GM10266 (cell line): ENCODE measurements around the gene CPM.

ENCODE experiments used
- DNase-seq: peaks from one replicate; pipeline ENCODE4 v3.0.0; 2012; ENCODE audit errors: extremely low spot score
- TF ChIP-seq, protein P1 (sequence below): IDR thresholded peaks from 2 replicates; pipeline ENCODE4 v1.5.1; 2012; ENCODE audit warnings: mild to moderate bottlenecking, low read depth; ENCODE audit not compliant: control insufficient read depth, insufficient read depth; ENCODE audit errors: missing control alignments

CPM gene

DNA sequence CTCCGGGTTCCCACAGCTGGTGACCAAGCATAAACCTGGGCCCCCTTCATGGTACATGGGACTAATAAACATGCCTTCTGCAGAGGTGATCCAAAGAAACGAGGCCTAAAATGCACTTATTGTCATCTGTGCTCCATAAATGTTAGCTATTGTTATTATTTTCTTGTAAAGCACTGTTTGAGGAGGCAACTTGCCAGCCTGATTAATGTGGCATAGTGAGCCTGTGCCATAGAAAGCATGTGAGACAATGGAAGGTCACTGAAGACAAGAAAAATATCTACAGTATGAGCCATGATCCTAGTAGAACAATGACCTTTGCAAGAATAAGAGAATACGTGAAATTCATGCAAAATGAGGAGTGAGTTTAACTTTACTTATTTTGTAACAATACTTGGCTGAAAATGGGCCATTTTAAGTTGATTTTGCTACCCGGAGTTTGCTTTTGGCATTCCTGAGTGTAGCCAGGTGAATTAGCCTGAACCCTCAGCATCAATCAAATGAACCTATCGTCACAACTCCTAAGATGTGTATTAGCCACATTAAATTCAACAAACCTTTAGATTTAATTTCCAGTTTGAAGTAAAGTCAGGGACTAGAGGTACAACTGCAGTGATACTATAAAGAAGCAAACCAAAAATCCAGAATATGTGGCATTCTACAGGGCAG, 52.2 kb downstream of the CPM start:
- no peak for DNase-seq
- TF ChIP-seq, protein P1, sequence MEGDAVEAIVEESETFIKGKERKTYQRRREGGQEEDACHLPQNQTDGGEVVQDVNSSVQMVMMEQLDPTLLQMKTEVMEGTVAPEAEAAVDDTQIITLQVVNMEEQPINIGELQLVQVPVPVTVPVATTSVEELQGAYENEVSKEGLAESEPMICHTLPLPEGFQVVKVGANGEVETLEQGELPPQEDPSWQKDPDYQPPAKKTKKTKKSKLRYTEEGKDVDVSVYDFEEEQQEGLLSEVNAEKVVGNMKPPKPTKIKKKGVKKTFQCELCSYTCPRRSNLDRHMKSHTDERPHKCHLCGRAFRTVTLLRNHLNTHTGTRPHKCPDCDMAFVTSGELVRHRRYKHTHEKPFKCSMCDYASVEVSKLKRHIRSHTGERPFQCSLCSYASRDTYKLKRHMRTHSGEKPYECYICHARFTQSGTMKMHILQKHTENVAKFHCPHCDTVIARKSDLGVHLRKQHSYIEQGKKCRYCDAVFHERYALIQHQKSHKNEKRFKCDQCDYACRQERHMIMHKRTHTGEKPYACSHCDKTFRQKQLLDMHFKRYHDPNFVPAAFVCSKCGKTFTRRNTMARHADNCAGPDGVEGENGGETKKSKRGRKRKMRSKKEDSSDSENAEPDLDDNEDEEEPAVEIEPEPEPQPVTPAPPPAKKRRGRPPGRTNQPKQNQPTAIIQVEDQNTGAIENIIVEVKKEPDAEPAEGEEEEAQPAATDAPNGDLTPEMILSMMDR: no peak

DNA sequence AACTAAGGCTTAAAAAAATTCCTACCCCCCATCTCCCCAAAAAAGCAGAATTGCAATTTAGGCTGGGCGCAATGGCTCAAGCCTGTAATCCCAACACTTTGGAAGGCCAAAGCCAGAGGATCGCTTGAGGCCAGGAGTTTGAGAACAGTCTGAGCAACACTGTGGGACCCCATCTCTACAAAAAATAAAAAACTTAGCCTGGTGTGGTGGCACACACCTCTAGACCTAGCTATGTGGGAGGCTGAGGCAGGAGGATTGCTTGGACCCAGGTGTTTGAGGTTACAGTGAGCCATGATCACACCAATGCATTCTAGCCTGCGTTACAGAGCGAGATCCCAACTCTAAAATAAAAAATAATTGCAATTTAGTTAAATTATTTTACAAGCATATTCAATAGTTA, 54.1 kb downstream of the CPM start:
- TF ChIP-seq, protein P1: no peak
- DNase-seq: no peak

DNA sequence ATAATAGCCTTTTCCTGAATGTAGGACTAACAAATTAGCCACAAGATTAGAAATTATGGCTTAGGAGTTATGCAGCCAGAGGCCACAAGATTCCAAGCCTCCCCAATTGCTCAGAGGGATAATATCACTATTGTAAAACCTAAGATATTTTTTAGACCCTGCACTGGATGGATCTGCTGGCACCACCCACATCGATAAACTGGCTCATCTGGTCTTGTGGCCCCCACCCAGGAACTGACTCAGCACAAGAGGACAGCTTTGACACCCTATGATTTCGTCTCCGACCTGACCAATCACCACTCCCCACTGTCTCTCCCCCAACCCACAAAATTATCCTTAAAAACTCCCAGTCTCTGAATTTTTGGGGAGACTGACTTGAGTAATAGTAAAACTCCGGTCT, 54.7 kb downstream of the CPM start:
- TF ChIP-seq, protein P1: no peak
- DNase-seq: no peak

DNA sequence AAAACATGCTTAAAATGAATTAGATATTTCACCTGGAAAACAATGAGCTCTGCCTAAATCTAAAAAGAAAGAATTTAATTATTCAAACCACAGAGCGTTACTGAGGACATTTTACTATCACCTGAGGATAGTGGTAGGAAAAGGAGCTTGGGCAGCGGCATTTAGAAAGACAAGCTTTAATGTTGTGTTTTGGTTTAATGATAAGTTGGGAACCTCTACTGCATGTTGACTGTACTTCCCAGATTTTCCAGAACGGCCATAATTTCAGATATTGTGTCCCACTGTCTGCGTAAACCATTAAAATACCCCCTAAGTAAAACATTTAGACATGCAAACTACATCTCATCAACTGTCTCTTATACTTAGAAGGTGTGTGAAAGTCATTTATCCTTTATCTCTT, 55.4 kb downstream of the CPM start:
- DNase-seq: no peak
- TF ChIP-seq, protein P1: no peak

DNA sequence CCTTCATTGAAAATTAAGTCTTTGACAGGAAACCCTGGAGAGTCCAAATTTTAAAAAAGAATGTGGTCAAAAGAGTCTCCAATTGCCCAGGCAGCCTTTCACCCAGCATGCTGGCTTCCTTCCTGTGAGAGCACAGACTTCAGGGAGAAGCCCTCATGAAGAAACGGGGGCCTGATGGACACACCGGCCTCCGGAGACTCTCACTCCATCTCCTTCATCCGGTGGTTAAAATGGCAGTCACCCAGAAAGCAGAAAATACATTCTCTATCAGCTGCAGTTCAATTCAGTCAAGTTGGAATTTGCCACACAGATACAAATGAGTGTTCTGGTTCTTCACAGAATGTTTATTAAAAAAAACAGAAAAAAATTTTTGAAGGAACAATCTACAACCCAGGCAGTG, 56.5 kb downstream of the CPM start:
- TF ChIP-seq, protein P1: no peak
- no peak for DNase-seq

DNA sequence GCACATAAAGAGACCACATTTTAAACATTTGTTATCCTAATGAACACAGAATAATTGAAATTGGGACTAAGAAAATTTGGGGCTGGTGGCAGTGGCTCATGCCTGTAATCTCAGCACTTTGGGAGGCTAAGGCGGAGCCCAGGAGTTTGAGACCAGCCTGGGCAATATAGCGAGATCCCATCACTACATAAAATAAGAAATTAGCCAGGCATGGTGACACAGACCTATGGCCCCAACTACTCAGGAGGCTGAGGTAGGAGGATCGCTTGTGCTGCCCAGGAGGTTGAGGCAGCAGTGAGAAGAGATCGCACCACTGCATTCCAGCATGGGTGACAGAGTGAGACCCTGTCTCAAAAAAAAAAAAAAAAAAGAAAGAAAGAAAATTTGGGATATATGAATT, 59.7 kb downstream of the CPM start:
- TF ChIP-seq, protein P1: no peak
- no peak for DNase-seq

DNA sequence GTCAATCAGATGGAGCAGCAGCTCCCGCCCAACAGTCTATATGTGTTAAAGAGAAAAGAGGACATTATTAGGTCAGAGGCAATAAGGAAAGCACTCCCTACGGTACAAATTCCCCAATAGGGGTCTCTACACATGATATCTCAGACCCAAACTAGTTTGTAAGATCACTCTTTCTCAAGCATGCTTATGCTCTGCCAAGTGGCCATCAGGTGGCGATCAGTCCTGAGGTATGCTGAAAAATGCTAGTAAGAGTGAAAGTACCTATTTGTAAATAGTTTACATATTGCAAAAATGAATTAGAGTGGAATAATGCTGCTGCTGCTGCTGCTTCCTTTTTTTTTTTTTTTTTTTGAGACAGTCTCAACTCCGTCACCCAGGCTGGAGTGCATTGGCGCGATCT, 61.0 kb downstream of the CPM start:
- DNase-seq: peak; percentile 19
- TF ChIP-seq, protein P1: peak; percentile 39
